Measurements from ENCODE around the gene LSM7. TPM values are rescaled to one million over a fixed set of nuclear protein-coding genes. Genes with fewer than 3 reads are reported as not detected.

LSM7 gene
- total RNA-seq, 1 donor from 2014 or later: 58.2 TPM

- TF ChIP-seq CTCF (IDR thresholded peaks at IDR 0.05): no peak
- ATAC-seq (no peak), DNase-seq (no peak)
- Histone ChIP-seq H3K27ac (no peak overlapping the region), H3K9me3 (no peaks in the 10 kb centered on the region), H3K36me3 (no peaks in the 10 kb centered on the region), H3K4me1 (peaks cover 2% of the 10 kb centered on the region), H3K4me3 (no peak overlapping the region), H3K27me3 (ENCODE audit: low read depth) (peaks cover 87% of the 10 kb centered on the region)
- intact Hi-C loops (cut with DNase I): no loop called here
Measured at GRCh38 chr19:2307518-2308012, 20.8 kb downstream of the LSM7 start.

- intact Hi-C loops (cut with DNase I): no loop called here
- DNase-seq: no peak
- H3K9me3 ChIP-seq: no peaks in the 10 kb centered on the region
- no peak overlapping the region for H3K4me3 ChIP-seq
- peaks cover 8% of the 10 kb centered on the region for H3K4me1 ChIP-seq
- no peak for TF ChIP-seq CTCF (IDR thresholded peaks at IDR 0.05)
- ATAC-seq: no peak
- no peaks in the 10 kb centered on the region for H3K36me3 ChIP-seq
- no peak overlapping the region for H3K27ac ChIP-seq
- peaks cover 87% of the 10 kb centered on the region for H3K27me3 ChIP-seq (ENCODE audit: low read depth)
Measured at GRCh38 chr19:2306971-2307370, 21.4 kb downstream of the LSM7 start.

- H3K9me3 ChIP-seq: no peaks in the 10 kb centered on the region
- DNase-seq (no peak), ATAC-seq (no peak)
- H3K4me1 ChIP-seq: peaks cover 9% of the 10 kb centered on the region
- no peak overlapping the region for H3K27ac ChIP-seq
- no peak for TF ChIP-seq CTCF (IDR thresholded peaks at IDR 0.05)
- intact Hi-C loops (cut with DNase I): no loop called here
- no peaks in the 10 kb centered on the region for H3K36me3 ChIP-seq
- no peak overlapping the region for H3K4me3 ChIP-seq
- H3K27me3 ChIP-seq (ENCODE audit: low read depth): peaks cover 89% of the 10 kb centered on the region
Measured at GRCh38 chr19:2306281-2306806, 22.0 kb downstream of the LSM7 start.

- Histone ChIP-seq H3K36me3 (no peaks in the 10 kb centered on the region), H3K4me1 (peaks cover 9% of the 10 kb centered on the region), H3K27ac (no peak overlapping the region), H3K9me3 (no peaks in the 10 kb centered on the region), H3K4me3 (no peak overlapping the region), H3K27me3 (ENCODE audit: low read depth) (peaks cover 89% of the 10 kb centered on the region)
- DNase-seq: no peak
- ATAC-seq: no peak
- intact Hi-C loops (cut with DNase I): no loop called here
- TF ChIP-seq CTCF (IDR thresholded peaks at IDR 0.05): no peak
Measured at GRCh38 chr19:2305452-2306280, 22.7 kb downstream of the LSM7 start.

GRCh38 chr19:2303211-2303798, 25.1 kb downstream of the LSM7 start:
- H3K9me3 ChIP-seq: no peaks in the 10 kb centered on the region

More at GRCh38 chr19:2303211-2303798, 25.1 kb downstream of the LSM7 start:
- Histone ChIP-seq H3K4me3 (no peak overlapping the region), H3K36me3 (no peaks in the 10 kb centered on the region), H3K27ac (no peak overlapping the region), H3K27me3 (ENCODE audit: low read depth) (peaks cover 69% of the 10 kb centered on the region), H3K4me1 (peaks cover 9% of the 10 kb centered on the region)
- ATAC-seq: no peak
- intact Hi-C loops (cut with DNase I): no loop called here
- no peak for DNase-seq
- TF ChIP-seq CTCF (IDR thresholded peaks at IDR 0.05): no peak

Measured in lower lobe of right lung (tissue), 2 donors.